GM18861 (cell line): ENCODE results near the gene SOCS3.

ENCODE experiments used
- ATAC-seq: cut with Tn5 transposase; IDR thresholded peaks from one replicate; pipeline ENCODE4 v1.9.1; 2021; ENCODE audit not compliant: unreplicated experiment

SOCS3 gene

DNA sequence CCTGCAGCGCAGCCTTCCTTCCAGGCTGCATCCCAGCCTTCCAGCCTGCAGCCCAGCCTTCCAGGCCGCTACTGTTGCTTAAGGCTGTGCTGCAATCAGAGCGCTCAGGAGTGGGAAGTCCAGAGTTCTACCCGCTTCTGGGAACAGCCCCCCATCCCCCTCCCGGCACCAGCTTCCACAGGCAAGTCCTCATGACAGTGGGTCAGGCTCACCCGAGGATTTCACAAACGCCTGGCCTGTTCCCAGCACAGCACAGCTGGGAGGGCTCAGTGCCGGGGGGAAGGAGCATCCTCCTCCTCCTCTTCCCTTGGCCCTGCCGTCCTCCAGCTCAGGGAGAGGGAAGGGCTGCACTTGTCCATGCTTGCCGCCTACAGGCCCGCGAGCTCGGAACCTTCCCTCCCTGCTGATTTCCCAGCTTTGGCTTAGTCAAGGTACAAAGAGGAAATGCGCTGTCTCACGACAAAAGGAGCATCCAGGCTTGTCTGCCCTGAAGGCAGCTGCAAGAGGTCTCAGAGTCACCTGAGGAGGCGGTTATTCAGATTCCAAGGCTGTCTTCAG lies 8.3 kb downstream of the SOCS3 start:
- ATAC-seq: no peak

DNA sequence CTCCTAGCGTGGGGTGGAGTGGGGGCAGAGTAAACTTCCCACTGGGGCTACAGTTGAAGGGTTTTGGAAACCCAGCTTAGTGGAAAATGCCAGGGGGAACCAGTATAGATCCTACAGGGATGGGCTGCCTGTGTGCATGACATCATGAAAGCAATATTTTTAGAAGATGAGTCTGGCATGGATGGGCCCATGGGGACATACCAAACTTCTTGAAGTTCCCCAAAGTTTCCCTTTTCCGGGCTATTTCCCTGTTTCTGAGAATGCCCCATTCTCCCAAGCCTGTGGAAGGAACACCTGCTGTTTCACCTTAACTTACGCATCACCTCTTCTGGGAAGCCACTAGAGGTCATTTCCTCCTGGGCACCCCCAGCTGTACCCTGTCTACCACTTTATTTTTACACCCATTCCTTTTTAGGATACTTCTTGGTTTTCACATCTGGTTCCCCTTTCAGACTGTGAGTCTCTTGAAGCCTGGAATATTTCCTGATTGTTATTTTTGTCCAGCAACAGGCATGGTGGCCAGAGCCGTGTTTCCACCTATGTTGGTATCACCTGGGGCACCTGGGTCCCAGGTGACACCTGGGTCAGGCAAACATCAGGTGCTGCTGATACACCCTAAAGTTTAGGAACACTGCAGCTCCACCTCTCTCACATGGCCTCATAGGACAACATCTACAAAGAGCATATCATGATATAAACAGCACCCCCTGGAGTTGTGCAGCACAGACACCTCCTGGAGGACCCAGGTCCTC lies 9.8 kb downstream of the SOCS3 start:
- no peak for ATAC-seq

DNA sequence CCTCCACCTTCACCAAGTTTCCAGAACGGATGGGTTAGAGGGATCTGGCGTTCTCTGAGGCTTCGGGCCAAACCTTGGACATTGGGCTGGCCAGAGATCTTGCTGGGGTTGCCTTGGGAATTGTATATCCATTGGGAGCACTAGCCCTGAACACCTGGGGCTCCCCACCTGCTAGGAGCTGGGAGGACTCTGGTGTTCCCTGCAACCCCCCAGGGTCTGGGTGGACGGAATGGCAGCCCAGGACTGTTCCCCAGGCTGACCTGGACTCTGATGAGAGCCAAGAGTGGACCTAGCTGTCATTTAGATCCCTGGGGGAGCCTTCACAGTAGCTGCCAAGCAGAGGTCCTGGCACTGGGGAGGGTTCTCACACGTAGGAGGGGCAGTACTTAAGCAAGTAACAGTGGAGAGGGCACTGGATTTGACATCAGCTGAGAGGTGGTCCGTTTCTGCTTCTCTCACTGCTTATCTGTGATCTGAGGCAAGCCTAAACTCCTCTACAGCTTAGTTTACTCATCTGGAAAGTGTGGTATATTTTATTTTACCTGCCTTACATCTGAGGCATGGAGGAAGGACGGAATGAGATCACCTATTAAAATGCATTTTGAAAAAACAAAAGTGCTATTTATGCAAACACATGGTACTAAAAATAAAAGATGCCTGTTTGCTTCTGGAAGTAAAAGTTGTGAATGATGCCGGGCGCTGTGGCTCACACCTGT lies 11.7 kb downstream of the SOCS3 start:
- no peak for ATAC-seq

DNA sequence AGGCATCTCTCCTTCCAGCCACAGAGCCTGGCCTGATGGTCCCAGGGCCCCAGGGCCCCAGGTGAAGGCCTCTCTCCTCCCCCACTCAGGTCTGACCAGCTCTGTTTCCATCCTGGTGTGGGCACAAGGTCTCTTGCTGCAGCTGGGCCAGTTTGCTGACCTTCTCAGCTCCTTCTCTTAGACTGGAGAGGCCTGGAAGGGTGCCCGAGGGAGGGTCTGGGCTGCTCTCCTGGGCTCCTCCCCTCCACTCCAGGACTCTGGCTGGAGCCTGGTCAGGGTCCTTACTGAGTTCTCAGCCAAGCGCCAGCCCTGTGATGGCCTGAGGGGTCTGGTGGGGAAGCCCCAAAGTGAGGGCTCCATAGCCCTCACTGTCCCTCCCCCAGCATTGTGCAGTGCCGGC lies 12.4 kb downstream of the SOCS3 start:
- no peak for ATAC-seq

DNA sequence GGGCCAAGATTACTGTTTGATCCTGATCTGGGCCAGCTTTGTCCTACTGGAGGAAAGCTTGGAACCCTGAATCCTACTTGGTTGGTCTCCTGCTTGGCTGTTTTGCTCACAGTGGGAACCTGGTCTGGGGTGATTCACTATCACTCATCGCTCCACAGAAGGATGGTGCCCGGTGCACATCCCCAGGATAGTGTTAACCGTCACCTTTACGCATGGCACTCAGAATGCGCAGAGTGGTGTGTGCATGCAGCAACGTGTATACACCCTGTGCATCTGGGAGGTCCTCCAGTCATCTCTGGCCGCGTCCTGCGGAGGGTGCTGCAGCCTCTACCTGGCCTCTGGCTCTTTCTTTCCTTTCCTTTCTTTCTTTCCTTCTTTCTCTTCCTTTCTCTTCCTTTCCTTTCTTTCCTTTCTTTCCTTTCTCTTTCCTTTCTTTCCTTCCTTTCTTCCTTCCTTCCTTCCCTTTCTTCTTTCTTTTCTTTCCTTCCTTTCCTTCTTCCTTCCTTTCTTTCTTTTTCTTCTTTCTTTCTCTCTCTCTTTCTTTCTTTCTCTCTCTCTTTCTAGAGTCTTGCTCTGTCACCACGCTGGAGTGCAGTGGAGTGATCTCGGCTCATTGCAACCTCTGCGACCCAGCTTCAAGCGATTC lies 13.1 kb downstream of the SOCS3 start:
- no peak for ATAC-seq

DNA sequence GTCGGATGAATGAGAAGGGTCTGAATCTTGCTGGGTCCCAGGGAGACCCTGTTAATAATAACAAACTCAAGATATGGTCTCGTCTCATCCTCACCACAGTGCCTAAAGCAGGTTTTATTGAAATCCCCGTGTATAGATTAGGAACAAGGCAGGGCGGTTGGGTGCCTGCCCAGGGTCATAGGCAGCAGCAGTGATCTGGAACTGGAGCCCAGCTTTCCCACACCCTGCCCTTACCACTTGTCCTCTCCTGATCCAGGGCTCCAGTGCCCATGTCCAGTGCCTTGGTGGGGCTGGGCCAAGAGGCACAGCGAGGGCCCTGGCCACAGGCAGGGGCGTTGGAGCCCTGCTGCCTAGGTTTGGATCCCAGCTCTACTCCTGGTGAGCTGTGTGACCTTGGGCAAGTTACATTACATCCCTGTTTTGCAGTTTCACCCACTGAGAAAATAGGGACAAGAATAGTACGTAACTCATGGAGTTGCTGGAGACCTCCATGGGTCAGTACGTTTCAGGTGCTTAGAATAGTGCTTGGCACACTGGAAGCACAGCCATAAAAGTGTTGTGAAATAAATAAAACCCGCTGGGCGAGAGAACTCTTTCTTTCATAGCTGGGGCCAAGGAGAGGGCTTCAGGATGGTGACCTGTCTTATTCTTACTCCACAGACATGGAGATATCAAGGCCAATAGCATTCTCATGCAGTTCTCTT lies 13.9 kb downstream of the SOCS3 start:
- no peak for ATAC-seq

DNA sequence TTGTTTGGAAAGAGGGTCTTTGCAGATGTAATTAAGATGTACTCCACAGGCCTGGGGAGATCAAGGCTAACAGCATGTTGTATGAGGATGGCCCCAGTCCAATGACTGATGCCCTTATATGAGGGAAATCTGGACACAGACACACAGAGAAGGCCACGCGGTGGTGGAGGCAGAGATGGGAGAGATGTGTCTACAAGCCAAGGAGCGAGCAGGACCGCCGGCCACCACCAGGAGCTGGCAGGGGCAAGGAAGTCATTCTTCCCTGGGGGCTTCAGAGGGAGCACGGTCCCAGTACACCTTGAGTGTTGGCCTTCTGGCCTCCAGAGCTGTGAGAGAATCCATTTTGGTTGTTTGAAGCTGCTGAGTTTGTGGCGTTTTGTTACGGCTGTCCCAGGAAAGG lies 14.7 kb downstream of the SOCS3 start:
- no peak for ATAC-seq

DNA sequence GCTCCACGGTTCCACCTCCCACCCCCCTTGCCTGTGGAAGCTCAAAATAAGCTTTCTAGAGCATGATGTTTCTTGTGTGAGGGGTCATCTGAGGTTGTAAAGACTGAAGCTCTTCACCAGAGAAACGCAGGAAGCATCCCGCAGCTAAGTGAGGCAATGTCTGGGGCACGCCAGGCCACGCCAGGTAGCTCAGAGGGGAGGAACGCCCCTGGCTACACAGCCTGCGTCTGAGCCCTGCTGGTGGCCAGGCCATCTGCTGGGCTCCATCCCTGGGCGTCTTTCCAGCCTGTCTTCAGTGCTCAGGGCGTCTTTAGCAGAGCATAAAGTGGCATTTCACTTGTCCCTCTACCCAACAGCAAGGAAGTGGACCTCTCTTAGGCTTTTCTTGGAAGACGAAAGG lies 15.2 kb downstream of the SOCS3 start:
- ATAC-seq: no peak

DNA sequence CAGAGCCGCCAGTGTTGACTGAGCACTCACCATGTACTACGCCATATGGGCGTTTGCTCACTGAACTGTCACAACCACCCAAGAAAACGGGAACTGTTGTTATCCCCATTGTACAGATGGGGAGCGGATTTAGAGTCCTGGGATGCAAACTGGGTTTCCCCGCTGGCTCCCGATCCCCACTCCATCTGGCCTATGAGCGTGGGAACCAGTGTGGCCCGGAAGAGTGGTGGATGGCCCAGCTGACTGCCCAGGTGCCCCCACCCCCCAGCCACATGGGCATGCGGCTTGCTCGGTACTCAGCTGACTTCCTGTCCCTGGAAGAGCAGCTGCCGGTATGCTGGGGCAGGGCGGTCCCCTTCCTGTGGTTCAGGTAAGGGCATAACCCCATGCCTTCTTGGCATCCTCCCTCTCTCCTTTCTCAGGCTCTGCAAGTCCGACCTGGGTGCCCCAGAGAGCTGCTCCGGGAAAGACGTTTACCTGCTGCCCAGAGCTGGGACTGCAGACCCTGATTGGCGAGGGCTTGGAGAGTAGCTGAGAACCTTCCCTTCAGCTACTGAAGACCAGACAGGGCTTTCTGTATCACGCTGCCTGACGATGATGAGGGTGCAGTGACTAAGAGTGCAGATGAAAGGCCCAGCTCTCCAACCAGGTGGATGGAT lies 16.2 kb downstream of the SOCS3 start:
- no peak for ATAC-seq

DNA sequence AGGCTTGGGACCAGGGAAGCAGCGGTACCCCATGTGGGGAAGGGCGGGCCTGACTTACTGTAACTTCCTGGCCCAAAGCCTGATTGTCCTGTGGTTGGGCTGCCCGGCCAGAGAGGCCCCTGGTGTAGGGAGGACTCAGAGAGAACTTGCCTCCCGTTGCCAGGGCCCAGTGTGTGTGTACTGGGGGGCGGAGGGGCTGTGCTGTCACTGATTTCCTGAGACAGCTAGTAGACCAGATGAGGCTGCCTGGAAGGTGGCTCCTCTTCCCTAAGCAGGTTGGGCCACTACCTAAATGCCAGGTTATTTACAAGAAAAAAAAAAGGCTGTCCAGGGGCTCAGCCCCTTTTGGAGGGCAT lies 16.7 kb downstream of the SOCS3 start:
- no peak for ATAC-seq

DNA sequence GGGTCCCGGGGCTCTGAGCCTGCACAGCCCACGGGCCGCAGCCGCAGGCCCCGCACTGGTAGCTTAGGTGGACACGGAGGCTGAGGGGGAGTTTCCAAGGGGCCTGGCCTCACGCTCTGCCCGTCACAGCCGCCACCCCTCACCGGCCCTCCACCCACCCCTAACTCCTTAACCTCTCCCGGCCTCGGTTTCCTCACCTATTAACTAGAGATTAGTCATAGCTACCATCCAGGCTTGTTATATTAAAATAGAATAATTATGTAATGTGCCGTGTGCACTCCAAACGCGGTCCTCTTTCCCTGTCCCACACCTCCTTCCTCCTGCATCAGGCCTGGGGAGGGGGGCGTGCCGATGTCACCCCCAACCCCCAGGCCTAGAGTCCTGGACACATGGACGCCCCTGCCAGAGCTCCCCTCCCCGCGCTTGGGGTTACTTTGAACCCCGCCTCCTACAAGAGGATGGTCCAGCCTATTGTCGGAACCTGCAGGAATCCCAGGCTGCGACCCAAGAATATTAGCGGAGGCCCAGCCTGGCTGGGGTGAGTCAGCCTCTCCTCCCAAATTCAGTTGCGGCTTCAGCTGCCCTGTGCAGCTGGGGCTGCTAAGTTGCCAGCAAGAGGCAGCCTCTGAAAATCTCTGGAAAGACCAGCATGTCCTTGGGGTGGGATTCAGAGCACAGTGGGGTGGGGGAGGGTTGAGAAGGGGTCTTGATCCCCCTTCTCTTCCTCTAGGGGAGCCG lies 17.3 kb downstream of the SOCS3 start:
- ATAC-seq: no peak

DNA sequence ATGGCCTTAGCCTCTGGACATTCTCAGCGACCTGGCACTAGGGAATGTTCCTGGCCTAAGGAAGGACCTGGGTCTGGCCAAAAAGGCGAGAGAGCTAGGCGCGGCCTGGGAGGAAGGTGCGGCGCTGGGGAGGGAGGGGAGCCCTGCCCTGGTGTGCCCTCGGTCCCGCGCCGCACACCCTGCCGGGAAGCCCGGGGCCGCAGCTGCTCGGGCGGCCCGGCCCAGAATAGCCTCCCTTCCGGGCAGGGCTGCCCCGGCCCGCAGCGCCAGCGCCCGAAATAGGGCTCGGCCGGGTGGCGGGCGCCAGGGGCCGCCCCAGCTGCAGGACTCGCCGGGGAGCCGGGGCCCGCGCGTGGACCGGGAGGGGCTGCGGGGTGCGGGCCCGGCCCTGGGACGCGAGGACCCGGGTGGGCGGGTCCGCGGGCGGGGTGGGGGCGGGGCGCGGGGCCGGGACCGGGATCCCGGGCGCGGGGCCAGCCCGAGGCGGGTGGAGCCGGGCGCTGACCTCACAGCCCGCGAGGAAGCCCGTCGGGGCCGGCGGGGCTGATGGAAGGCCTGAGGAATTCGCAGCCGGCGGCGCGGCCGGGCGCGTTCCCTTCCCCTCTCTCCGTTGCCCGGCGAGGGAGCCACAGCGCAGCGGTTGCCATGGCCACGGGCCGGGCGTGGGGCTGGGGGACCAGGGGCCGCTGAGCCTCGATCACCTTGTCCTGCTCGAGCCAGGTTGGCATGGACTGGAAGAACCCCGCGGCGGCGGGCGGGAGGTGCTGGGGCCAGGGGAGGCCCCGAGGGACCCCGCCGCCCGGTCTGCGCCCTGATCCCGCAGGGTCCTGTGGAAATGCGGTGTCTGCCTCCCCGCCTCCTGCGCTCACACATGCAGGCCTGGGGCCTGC lies 18.1 kb downstream of the SOCS3 start:
- ATAC-seq: no peak

DNA sequence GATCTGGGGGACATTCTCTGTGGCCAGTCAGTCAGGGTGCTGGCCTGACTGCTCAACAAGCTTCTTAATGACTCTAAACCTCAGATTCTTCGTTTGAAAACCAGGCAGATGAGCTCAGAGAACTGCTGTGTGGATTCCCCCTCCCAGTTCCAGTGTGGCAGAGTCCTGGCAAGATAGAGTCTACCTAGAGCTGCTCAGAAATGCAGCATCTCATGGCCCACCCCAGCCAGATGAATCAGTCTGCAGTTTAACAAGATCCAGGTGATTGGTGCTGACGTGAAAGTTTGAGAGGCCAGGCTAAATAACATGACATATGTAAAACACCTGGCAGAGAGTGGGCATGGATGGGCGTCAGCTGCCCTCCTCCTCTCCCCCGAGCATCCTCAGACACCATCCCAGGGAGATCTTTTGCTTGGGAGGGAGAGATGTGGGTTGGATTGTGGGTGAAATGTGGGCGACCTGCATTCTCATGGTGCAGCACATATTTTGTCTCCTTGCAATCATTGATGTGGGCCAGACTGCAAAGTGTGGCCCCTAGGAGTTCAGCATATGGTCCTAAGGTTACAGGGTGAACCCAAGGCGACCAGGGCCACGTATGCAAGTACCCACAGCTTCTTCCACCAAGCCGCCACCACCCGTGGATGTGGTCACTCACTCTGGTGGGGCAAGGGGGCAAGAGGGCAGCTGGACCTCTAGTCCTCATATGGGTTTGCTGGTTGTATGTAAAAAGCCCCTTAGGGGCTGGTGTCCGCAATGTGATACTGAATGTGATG lies 19.5 kb downstream of the SOCS3 start:
- ATAC-seq: no peak

DNA sequence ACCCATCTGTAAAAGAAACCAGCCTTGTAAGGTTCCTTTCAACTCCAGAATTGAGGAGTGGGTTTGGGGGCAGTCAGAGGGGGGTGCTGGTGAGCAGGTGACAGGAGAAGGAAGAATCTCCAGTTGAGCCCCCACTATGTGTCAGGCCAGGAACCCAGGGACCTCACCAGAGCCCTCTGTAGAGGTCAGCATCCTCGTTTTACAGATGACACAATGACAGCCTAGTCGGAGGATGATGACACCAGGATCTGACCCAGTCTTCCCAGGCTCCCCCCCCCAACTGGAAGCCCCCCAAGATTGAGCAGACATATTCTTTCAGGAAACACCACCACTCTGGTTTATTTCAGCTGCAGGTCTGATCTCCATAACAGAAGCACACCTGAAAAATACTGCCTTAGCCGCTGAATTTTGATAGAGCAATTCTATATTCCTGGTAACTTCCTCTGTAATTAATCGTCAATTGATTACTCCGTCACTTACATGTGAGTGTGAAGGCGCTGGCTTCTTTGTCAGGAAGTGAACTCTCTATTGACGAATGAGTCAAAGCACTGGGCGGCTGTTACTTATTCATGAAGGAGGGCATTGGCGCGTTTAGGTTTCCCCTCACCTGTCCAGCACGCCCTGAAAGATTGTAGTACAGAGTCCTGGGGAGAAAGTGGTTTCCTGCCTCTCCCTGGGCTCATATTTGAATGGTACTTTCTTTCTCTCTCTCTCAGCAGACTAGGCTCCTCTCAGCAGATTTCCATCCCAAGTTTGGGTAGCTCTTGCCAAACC lies 21.2 kb downstream of the SOCS3 start:
- no peak for ATAC-seq

DNA sequence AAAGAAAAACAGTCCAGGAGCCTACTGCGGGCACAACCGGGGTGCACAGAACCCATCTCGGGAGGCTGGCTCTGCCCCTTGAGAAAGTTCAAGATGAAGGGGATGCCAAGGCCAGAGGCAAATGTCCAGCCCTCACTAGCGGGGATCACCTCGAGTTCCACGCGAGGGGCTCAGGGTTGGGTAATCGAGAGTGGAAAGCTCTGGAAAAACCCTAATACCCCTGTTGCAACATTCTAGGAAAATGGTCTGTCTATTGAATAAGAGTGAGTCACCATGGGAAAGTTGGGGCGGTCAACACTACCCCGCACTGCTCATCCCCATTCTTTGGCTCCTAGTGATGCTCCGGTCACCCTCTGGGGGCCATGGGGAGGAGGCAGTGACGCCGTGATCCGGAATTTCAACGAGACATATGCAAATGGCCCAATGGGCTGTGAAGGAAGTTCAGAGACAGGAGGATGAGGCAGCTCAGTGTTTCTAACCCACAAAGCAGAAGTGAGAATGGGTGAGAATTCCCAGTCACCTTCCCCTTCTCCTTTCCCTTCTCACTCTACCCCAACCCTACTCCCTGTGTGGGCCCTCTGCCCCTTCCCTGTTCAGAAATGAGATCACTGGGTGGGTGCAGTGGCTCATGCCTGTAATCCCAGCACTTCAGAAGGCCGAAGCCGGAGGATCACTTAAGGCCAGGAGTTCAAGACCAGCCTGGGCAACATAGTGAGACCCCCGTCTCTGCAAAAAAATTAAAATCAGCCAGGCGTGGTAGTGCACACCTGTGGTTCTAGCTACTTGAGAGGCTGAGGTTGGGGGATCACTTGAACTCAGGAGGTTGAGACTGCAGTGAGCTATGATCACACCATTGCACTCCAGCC lies 22.4 kb downstream of the SOCS3 start:
- ATAC-seq: peak; percentile 39

DNA sequence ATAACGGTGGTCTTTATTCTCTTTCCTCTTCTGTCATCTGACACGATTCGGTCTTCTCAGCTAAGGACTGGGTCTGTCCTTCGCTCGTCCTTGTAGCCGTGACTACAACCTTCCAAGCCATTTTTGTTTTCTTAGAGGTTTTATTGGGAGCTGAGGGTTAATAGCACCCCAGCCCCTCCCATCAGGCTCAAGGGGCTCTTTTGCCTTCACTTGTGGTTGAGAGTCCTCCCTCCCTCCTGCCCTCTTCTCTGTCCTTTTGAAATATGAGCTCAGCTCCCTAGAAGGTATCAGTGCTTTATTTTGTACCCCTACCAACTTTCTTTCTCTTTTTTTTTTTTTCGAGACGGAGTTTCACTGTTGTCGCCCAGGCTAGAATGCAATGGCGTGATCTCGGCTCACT lies 24.7 kb downstream of the SOCS3 start:
- no peak for ATAC-seq

DNA sequence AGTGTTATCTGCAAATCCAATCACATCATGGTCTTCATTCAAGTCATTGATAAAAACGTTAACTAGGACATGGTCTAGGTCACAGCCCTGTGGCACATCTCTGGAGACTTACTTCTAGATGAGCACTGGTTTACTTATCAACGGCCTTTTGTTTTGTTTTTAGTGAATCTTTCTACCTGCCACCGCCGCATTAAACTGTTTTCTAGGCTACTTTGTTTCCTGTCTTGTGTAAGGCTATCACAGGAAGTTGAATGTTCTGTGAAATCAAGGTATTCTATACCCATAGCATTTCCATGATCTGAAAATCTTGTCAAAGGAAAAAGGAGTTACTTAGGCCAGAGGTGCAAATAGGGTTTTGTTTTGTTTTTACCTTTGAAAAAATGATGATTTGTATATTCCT lies 26.9 kb downstream of the SOCS3 start:
- no peak for ATAC-seq
